Adrenal gland (tissue), 12 donors: ENCODE results near the gene KIF1A. TPM values are rescaled to one million over a fixed set of nuclear protein-coding genes. Genes with fewer than 3 reads are reported as not detected.
A peak's percentile ranks its signal among the peaks of the same experiment; 100 is the strongest.

ENCODE experiments used
- DNase-seq, 7 donors: peaks; one replicate each; pipeline ENCODE4 v3.0.0-alpha.2; 2019 to 2020
- H3K27ac ChIP-seq, 5 donors: fragments of 200-600 bp; sonication (generic) in 4 of 5; 1 replicate in 3 of 5; 2 replicates in 2 of 5; pipeline versions ENCODE4 v1.5.1 to v1.8.0; 2016 to 2020; ENCODE audit warnings: mild to moderate bottlenecking in 1 of 5
- H3K27me3 ChIP-seq: fragments of 200-600 bp; 2 replicates; pipeline ENCODE4 v1.8.0; 2021
- H3K36me3 ChIP-seq, 2 donors: fragments of 200-600 bp; replicated peaks in 1 of 2; 1 replicate in 1 of 2; 2 replicates in 1 of 2; pipeline versions ENCODE4 v1.5.1 to v1.8.0; 2018 to 2022
- H3K4me1 ChIP-seq, 2 donors: fragments of 200-600 bp; replicated peaks in 1 of 2; 1 replicate in 1 of 2; 2 replicates in 1 of 2; pipeline versions ENCODE4 v1.5.1 to v1.8.0; 2018 to 2021
- H3K4me3 ChIP-seq, 4 donors: fragments of 200-600 bp; sonication (generic) in 3 of 4; one replicate each; pipeline ENCODE4 v1.5.1; 2016 to 2018
- H3K9me3 ChIP-seq, 3 donors: fragments of 200-600 bp; sonication (generic) in 1 of 3; replicated peaks in 1 of 3; 1 replicate in 2 of 3; 2 replicates in 1 of 3; pipeline versions ENCODE4 v1.5.1 to v1.8.0; 2016 to 2021
- POLR2A ChIP-seq, 2 donors: fragments of 450-650 bp; IDR thresholded peaks; one replicate each; pipeline ENCODE4 v1.6.1; 2017; ENCODE audit warnings: antibody characterized with exemption in 2 of 2, mild to moderate bottlenecking in 2 of 2, moderate library complexity in 1 of 2
- WGBS, 4 donors: extraction: QIAGEN DNeasy Blood & Tissue Kit in 2 of 4; methylation state at CpG; one replicate each; pipeline versions ENCODE4 v1.1.5 to v1.1.7; 2013 to 2017; 5-methylcytosine and 5-hydroxymethylcytosine counted together
- intact Hi-C, 2 donors: fragments of 100-400 bp; cut with DNase I; formaldehyde crosslinking; loops; one replicate each; pipeline versions ENCODE4 v1.14.1 to v1.15.0; 2022 to 2023
- polyA plus RNA-seq, 3 donors: library from polyadenylated mRNA; stranded (reverse); fragments of 200-250 nt in 2 of 3; fragments of 350-450 nt in 1 of 3; fragmentation: Illumina TruSeq in 1 of 3; extraction: RNeasy Lipid Tissue Mini Kit (QIAGEN cat#74804) in 1 of 3; gene quantifications; one replicate each; pipeline ENCODE4 v1.2.3, GENCODE V29; 2013 to 2014
- total RNA-seq, 9 donors: library from RNA; depleted of rRNA in 4 of 9; stranded (reverse); fragments of >200 nt in 4 of 9; fragments of 120-200 nt in 1 of 9; fragmentation: NEBNext Ultra II Directional in 1 of 9; extraction: Animal tissue kit (Norgen Biotek cat#: 25700) in 1 of 9; gene quantifications; one replicate each; pipeline versions ENCODE4 v1.1.0 to v1.2.4, GENCODE V29; 2013 to 2023
- TF ChIP-seq, protein P1 (sequence below), 6 experiments: fragments of 450-650 bp in 4 of 6; fragments of 200-600 bp in 2 of 6; sonication (generic) in 1 of 6; IDR thresholded peaks; 1 replicate in 5 of 6; 2 replicates in 1 of 6; pipeline versions ENCODE4 v1.5.1 to v1.8.0; 2016 to 2021; ENCODE audit warnings: antibody characterized with exemption in 6 of 6, mild to moderate bottlenecking in 2 of 6, moderate library complexity in 1 of 6
- donor health status: healthy with polysubstance abuse.
- donor health status: Bipolar disorder and iron deficiency.
- donor health status: DM: yes; HTN: yes; CAD: no.
- donor health status: DM: no; HTN: no; CAD: no.
- donor health status: DM: no; HTN: no; CAD: no.
- donor health status: DM: yes; HTN: yes; CAD: no.

KIF1A gene
- total and polyA plus RNA-seq, 12 donors, result 0.35 to 106 (median 11.5) TPM

DNA sequence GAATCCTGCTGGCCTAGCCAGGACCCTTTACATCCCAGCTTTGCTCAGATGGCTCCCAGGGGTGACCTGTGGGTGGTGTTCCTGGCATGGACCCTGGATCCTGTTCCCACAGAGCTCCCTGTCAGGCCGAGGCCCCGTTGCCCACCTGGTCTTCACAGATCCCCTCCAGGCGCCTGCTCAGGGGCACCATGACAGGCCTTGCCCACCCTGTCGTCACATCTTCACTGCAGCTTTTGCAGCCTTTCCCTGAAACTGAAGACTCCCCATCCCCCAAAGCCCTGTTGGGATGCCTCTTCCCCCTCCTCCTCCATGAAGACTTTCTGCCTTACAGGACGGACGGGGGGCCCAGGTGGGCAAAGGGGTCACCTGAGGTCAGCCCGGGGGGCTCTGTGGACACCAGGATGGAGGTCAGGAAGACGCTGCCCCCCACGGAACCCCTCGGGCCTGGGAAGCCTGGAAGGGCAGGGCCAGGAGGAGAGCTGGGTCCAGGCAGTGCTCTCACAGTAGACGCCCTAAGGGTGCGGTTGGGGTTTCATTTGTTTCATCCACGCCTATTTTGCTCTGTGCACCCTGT is 13.0 kb upstream of the KIF1A start:
- Histone ChIP-seq H3K4me1 (peaks cover 0 to 9% of the 10 kb centered on the region in 2 donors), H3K27ac (peak overlapping the region in 1 of 5 donors; percentile 15), H3K4me3 (no peak overlapping the region), H3K36me3 (no peaks in the 10 kb centered on the region), H3K9me3 (no peaks in the 10 kb centered on the region), H3K27me3 (peaks cover 14% of the 10 kb centered on the region)
- intact Hi-C loops, result loop anchor here in 1 of 2 donors (10.0 kb wide), 1 partner anchor 318 kb away; no protein-coding TSS in a partner anchor
- 70 to 79% (median 76%) methylated on average over 10 to 13 of the region's 13 CpGs for WGBS, 4 donors
- no peak for TF ChIP-seq POLR2A (IDR thresholded peaks at IDR 0.05)
- TF ChIP-seq, protein P1, sequence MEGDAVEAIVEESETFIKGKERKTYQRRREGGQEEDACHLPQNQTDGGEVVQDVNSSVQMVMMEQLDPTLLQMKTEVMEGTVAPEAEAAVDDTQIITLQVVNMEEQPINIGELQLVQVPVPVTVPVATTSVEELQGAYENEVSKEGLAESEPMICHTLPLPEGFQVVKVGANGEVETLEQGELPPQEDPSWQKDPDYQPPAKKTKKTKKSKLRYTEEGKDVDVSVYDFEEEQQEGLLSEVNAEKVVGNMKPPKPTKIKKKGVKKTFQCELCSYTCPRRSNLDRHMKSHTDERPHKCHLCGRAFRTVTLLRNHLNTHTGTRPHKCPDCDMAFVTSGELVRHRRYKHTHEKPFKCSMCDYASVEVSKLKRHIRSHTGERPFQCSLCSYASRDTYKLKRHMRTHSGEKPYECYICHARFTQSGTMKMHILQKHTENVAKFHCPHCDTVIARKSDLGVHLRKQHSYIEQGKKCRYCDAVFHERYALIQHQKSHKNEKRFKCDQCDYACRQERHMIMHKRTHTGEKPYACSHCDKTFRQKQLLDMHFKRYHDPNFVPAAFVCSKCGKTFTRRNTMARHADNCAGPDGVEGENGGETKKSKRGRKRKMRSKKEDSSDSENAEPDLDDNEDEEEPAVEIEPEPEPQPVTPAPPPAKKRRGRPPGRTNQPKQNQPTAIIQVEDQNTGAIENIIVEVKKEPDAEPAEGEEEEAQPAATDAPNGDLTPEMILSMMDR (IDR thresholded peaks at IDR 0.05), result no peak
- DNase-seq, result peak in 2 of 7 donors; percentile 20 to 54

DNA sequence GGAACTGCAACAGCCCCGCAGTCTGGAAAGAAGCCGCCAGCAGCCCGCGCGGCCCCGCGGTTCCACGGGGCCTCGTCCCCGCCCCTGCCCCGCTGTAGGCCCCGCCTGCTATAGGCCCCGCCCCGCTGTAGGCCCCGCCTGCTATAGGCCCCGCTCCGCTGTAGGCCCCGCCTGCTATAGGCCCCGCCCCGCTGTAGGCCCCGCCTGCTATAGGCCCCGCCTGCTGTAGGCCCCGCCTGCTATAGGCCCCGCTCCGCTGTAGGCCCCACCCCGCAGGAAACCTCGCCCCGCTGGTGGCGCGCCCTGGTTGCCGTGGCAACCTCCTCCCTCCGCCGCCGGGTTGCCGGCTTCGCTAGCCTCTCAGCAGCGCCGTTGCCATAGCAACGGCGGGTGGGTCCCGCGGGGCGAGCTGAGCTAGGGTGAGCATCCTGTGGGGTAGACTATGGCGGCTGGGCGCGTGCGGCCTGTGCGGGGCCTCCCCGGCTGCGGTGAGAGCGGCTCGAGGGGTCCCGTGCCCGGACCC is 12.2 kb upstream of the KIF1A start:
- Histone ChIP-seq H3K9me3 (no peaks in the 10 kb centered on the region), H3K4me1 (peaks cover 0 to 9% of the 10 kb centered on the region in 2 donors), H3K4me3 (peak overlapping the region in 1 of 4 donors; percentile 41), H3K27me3 (peaks cover 20% of the 10 kb centered on the region), H3K36me3 (no peaks in the 10 kb centered on the region), H3K27ac (peak overlapping the region in 1 of 5 donors; percentile 15)
- intact Hi-C loops, result loop anchor here in 1 of 2 donors (10.0 kb wide), 1 partner anchor 317 kb away; no protein-coding TSS in a partner anchor
- DNase-seq, result peak; percentile 90 to 97 (median 94)
- 0 to 4% (median 2%) methylated on average over 1 to 54 of the region's 54 CpGs for WGBS, 4 donors
- TF ChIP-seq, protein P1 (IDR thresholded peaks at IDR 0.05), result no peak
- no peak for TF ChIP-seq POLR2A (IDR thresholded peaks at IDR 0.05)

GRCh38 chr2:240831594-240832204 is 11.7 kb upstream of the KIF1A start:
- TF ChIP-seq, protein P1 (IDR thresholded peaks at IDR 0.05), result no peak
- TF ChIP-seq POLR2A (IDR thresholded peaks at IDR 0.05), result no peak
- DNase-seq, result no peak
- Histone ChIP-seq H3K36me3 (no peaks in the 10 kb centered on the region), H3K4me3 (peak overlapping the region in 1 of 4 donors; percentile 41), H3K27ac (no peak overlapping the region), H3K27me3 (peaks cover 21% of the 10 kb centered on the region), H3K4me1 (peaks cover 0 to 9% of the 10 kb centered on the region in 2 donors), H3K9me3 (no peaks in the 10 kb centered on the region)
- intact Hi-C loops, result loop anchor here in 1 of 2 donors (10.0 kb wide), 1 partner anchor 317 kb away; no protein-coding TSS in a partner anchor
- WGBS, 4 donors, result 11 to 16% (median 12%) methylated on average over 23 to 27 of the region's 27 CpGs

DNA sequence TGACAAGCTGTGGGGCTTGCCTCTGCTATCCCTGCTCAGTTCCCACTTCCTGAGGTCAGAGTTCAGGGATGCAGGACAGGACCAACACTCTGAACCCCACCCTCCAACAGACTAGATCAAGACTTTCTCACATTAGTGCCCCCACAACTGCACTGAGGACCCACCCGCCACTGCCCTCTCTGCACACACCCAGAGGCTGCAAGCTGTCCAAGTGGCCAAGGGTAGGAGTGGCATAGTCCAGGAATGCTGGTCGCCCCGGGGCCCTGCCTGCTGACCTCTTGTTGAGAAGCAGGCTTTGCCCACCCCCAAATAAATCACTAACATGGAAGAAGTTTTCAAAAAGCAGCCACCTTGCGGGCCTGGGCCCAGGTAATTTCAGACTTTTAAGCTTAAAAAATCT is 5.5 kb upstream of the KIF1A start:
- TF ChIP-seq, protein P1 (IDR thresholded peaks at IDR 0.05), result no peak
- TF ChIP-seq POLR2A (IDR thresholded peaks at IDR 0.05), result no peak
- no peak overlapping the region for H3K27ac ChIP-seq
- peaks cover 74% of the 10 kb centered on the region for H3K27me3 ChIP-seq
- no peaks in the 10 kb centered on the region for H3K9me3 ChIP-seq
- H3K4me3 ChIP-seq, result no peak overlapping the region
- WGBS, 4 donors, result 63 to 84% (median 70%) methylated on average over 4 of the region's 4 CpGs
- no peaks in the 10 kb centered on the region for H3K36me3 ChIP-seq
- intact Hi-C loops, result no loop called here
- DNase-seq, result no peak
- H3K4me1 ChIP-seq, result no peaks in the 10 kb centered on the region
